ENCODE measurements around the gene UVSSA. TPM values are rescaled to one million over a fixed set of nuclear protein-coding genes. Genes with fewer than 3 reads are reported as not detected.
"Not testable (repeated sequence)": the region's sequence is repeated elsewhere in the genome, so short reads cannot be mapped to it uniquely, and the experiment has no call there.

UVSSA gene
- polyA plus RNA-seq, 12 donors, result 4.9 to 21.4 (median 9.3) TPM; not detected in 1

DNA sequence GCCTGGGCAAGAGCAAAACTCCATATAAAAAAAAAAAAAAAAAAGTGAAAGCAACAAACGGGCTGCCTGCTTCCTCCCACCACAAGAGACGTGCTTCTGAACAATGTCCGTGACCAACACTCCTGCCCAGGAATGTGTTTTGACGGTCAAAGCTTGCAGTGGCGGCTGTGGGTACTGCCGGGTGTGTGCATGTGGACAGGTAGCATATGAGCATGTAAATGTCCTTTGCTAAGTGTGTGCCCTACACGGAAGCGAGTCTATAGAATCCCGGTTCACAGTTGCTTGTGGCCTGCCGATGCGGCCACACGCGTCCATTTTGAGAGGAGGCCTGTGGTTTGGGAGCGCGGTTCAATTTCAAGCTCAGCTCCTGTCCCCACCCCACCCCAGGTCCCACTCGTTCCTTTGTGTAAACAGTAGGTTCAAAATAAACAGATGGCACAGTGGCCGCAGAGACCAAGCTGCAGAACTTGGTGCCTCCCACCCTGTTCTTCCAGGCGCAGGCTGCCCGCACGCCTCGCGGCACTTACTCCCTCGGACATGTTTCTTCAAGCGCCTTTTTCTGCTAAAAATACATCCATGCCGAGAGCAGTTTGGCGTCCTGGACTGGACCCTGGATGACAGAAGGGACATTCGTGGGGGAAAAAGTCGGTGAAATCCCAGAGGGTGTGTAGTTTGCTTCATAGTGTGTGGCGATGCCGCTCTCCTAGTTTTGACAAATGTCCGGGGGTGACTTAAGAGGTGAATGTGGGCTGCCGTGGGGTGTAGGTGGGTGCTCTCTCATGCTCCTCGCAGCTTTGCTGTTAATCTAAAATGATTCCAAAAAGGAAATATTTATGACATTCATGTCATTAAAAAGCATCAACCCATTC, 70.7 kb downstream of the UVSSA start:
- DNase-seq, result no peak

- DNase-seq, result no peak
Measured at GRCh38 chr4:1418494-1419285, 71.7 kb downstream of the UVSSA start.

- no peak for DNase-seq
Measured at GRCh38 chr4:1419708-1420107, 72.7 kb downstream of the UVSSA start.

GRCh38 chr4:1421657-1422056, 74.6 kb downstream of the UVSSA start:
- DNase-seq, result no peak

- no peak for DNase-seq
Measured at GRCh38 chr4:1427010-1427409, 80.0 kb downstream of the UVSSA start.

GRCh38 chr4:1443688-1444172, 96.7 kb downstream of the UVSSA start:
- DNase-seq, result not testable (repeated sequence)

Other genes with a start within 250 kb of the UVSSA start
- 1 to 10 TPM in 11 of 12 donors, not detected in 1; 2.3 to 10.0 (median 3.7) TPM for gene RNF212, start 233.6 kb upstream of the UVSSA start, polyA plus RNA-seq (ENCODE audit: insufficient read length in 12 of 12)
- 10 to 100 TPM in 11 of 12 donors, not detected in 1; 32.9 to 86.0 (median 45.5) TPM for gene SPON2, start 174.6 kb upstream of the UVSSA start, polyA plus RNA-seq (ENCODE audit: insufficient read length in 12 of 12)
- gene CTBP1, start 98.1 kb upstream of the UVSSA start, polyA plus RNA-seq (ENCODE audit: insufficient read length in 12 of 12), result 1,000 to 10,000 TPM in 1 of 12 donors, 100 to 1,000 TPM in 3, 10 to 100 TPM in 8; 78.0 to 2,748 (median 94.9) TPM
- gene MAEA, start 57.3 kb upstream of the UVSSA start, polyA plus RNA-seq (ENCODE audit: insufficient read length in 12 of 12), result 10 to 100 TPM in 11 of 12 donors, not detected in 1; 27.3 to 58.0 (median 35.1) TPM
- not detected for gene NKX1-1, start 59.2 kb downstream of the UVSSA start, polyA plus RNA-seq (ENCODE audit: insufficient read length in 12 of 12)